Measurements from ENCODE around the gene RER1. TPM values are rescaled to one million over a fixed set of nuclear protein-coding genes. Genes with fewer than 3 reads are reported as not detected.

Gene RER1
- total RNA-seq, 4 donors from 2014 or later = 56.4 to 76.8 (median 66.8) TPM

DNA sequence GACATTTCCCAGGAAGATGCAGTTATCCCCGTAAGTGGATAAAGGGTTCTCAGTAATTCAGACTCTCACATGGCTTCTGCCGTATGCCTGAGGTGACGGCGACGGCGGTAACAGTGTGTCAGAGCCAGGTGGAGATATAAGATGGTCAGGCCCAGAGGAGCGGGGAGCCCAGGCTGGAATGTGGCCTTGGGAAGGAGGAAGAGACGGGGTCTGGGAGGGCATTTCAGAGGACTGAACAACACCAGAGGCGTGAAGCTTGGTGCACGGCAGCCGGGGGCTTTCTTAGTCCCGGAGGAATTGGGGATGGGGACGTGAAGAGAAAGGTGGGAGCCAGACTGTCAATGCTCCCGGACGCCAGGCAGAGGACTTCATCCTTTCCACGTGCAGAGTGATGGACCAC is 1.0 kb downstream of the RER1 start:
- no peak for TF ChIP-seq POLR2A (IDR thresholded peaks at IDR 0.05)
- Histone ChIP-seq H3K27me3 (no peaks in the 10 kb centered on the region), H3K4me3 (peak overlapping the region; percentile 49 to 87 (median 72)), H3K36me3 (peaks cover 3 to 50% (median 6%) of the 10 kb centered on the region in 3 donors), H3K4me1 (peaks cover 0 to 49% (median 18%) of the 10 kb centered on the region in 4 donors), H3K27ac (peak overlapping the region in 3 of 4 donors; percentile 72 to 89 (median 83)), H3K9me3 (no peaks in the 10 kb centered on the region)
- 56 to 59% methylated on average over 16 of the region's 16 CpGs for WGBS, 2 donors
- DNase-seq (ENCODE audit: low spot score in 2 of 2) = no peak

DNA sequence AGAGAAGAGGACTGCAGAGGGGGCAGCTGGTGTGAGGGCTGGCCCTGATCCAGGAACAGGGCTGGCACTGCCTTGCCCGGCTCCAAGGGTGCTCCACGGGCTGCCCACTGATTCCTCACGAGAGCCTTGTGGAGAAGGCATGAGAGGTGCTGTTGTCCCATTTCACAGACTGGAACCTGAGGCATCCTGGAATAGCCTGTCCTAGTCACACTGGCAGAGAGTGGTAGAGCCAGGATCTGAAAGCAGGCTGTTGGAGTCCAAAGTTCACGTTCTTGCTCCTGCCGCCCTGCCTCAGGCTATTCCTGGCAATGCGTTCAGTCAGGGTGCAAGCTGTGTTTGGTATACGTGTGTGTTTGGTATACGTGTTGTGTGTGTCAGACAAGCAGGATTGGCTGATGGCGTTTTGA is 1.8 kb downstream of the RER1 start:
- WGBS, 2 donors = 72 to 73% methylated on average over 9 of the region's 9 CpGs
- peaks cover 0 to 49% (median 18%) of the 10 kb centered on the region in 4 donors for H3K4me1 ChIP-seq
- no peak overlapping the region for H3K4me3 ChIP-seq
- DNase-seq (ENCODE audit: low spot score in 2 of 2) = no peak
- H3K27ac ChIP-seq = no peak overlapping the region
- TF ChIP-seq POLR2A (IDR thresholded peaks at IDR 0.05) (no peak), EP300 (IDR thresholded peaks at IDR 0.05) (no peak)
- TF ChIP-seq, protein P1, sequence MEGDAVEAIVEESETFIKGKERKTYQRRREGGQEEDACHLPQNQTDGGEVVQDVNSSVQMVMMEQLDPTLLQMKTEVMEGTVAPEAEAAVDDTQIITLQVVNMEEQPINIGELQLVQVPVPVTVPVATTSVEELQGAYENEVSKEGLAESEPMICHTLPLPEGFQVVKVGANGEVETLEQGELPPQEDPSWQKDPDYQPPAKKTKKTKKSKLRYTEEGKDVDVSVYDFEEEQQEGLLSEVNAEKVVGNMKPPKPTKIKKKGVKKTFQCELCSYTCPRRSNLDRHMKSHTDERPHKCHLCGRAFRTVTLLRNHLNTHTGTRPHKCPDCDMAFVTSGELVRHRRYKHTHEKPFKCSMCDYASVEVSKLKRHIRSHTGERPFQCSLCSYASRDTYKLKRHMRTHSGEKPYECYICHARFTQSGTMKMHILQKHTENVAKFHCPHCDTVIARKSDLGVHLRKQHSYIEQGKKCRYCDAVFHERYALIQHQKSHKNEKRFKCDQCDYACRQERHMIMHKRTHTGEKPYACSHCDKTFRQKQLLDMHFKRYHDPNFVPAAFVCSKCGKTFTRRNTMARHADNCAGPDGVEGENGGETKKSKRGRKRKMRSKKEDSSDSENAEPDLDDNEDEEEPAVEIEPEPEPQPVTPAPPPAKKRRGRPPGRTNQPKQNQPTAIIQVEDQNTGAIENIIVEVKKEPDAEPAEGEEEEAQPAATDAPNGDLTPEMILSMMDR (IDR thresholded peaks at IDR 0.05) = no peak
- no peaks in the 10 kb centered on the region for H3K9me3 ChIP-seq
- H3K36me3 ChIP-seq = peaks cover 3 to 55% (median 11%) of the 10 kb centered on the region in 3 donors
- no peaks in the 10 kb centered on the region for H3K27me3 ChIP-seq

DNA sequence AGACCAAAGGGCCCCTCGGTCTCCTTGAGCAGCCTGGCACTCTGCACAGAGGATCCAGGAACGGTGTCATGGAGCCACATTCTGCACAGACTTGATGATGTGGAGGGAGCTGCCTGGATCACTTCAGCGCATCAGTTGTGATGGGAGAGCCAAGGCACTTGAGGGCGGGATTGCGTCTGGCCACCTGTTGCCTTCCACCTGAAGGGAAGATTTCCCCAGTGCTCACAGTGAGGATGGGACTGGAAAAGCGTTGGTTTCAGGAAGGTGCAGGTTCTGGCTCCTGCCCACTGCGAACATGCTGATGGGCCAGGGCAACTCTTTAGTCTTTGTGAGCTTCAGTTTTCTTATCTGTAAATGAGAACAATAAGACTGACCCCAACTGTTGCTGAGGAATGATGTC is 2.6 kb downstream of the RER1 start:
- Histone ChIP-seq H3K4me1 (peaks cover 0 to 49% (median 18%) of the 10 kb centered on the region in 4 donors), H3K36me3 (peaks cover 3 to 62% (median 17%) of the 10 kb centered on the region in 3 donors), H3K9me3 (no peaks in the 10 kb centered on the region), H3K27me3 (no peaks in the 10 kb centered on the region), H3K4me3 (no peak overlapping the region), H3K27ac (no peak overlapping the region)
- WGBS, 2 donors = 81 to 90% methylated on average over 5 to 7 of the region's 7 CpGs
- TF ChIP-seq, protein P1 (IDR thresholded peaks at IDR 0.05) = no peak
- TF ChIP-seq POLR2A (IDR thresholded peaks at IDR 0.05) (no peak), EP300 (IDR thresholded peaks at IDR 0.05) (no peak)
- no peak for DNase-seq (ENCODE audit: low spot score in 2 of 2)

DNA sequence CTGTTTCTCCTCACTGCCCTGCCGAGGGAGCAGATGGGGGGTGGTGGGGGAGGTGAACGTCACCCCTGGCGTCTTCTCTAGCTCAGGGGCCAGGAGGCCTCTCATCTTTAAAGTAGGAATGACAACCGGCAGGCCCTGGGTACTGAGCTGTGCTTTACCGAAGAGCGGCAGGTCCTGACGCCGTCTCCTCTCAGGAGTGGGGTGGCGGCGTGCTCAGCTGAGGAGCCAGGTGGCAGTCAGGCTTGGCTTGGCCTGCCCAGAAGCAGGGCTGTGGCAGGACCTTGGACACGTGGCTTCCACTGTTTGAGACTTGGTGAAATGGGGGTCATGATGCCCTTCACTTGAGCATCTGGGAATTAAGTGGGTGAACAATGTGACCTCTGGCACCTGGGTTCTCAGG is 3.1 kb downstream of the RER1 start:
- Histone ChIP-seq H3K27me3 (no peaks in the 10 kb centered on the region), H3K4me3 (no peak overlapping the region), H3K9me3 (no peaks in the 10 kb centered on the region), H3K4me1 (peaks cover 0 to 48% (median 18%) of the 10 kb centered on the region in 4 donors), H3K27ac (no peak overlapping the region), H3K36me3 (peaks cover 3 to 68% (median 22%) of the 10 kb centered on the region in 3 donors)
- WGBS, 2 donors = 79 to 80% methylated on average over 11 of the region's 11 CpGs
- DNase-seq (ENCODE audit: low spot score in 2 of 2) = no peak
- no peak for TF ChIP-seq POLR2A (IDR thresholded peaks at IDR 0.05)
- TF ChIP-seq EP300 (IDR thresholded peaks at IDR 0.05) = no peak
- TF ChIP-seq, protein P1 (IDR thresholded peaks at IDR 0.05) = no peak

DNA sequence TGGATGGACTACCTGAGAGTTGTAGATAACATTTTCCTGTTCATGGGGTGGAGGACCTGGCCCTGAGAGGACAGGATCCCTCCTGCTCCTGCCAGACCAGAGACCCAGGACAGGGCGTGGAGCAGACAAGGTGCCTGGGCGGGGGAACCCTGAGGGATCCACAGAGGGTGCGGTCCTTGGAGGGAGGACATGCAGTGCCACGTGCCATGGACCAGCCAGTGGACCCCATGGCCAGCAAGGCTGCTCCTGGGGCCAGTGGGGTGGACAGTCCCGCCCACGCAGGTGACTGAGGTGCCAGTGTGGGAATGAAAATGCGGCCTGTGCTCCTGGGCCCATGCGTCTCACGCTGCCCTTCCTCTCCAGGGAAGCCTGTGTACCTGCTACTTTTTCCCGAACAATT is 3.6 kb downstream of the RER1 start:
- TF ChIP-seq POLR2A (IDR thresholded peaks at IDR 0.05) (no peak), EP300 (IDR thresholded peaks at IDR 0.05) (no peak)
- TF ChIP-seq, protein P1 (IDR thresholded peaks at IDR 0.05) = no peak
- Histone ChIP-seq H3K27ac (no peak overlapping the region), H3K9me3 (no peaks in the 10 kb centered on the region), H3K4me3 (no peak overlapping the region), H3K27me3 (no peaks in the 10 kb centered on the region), H3K36me3 (peaks cover 3 to 72% (median 27%) of the 10 kb centered on the region in 3 donors), H3K4me1 (peaks cover 0 to 43% (median 18%) of the 10 kb centered on the region in 4 donors)
- DNase-seq (ENCODE audit: low spot score in 2 of 2) = no peak
- WGBS, 2 donors = 83 to 89% methylated on average over 10 of the region's 10 CpGs
